ENCODE measurements around the gene PDE3A. TPM values are rescaled to one million over a fixed set of nuclear protein-coding genes. Genes with fewer than 3 reads are reported as not detected.

Gene PDE3A
- total RNA-seq, 1 experiment from 2014 or later: 2.8 TPM

DNA sequence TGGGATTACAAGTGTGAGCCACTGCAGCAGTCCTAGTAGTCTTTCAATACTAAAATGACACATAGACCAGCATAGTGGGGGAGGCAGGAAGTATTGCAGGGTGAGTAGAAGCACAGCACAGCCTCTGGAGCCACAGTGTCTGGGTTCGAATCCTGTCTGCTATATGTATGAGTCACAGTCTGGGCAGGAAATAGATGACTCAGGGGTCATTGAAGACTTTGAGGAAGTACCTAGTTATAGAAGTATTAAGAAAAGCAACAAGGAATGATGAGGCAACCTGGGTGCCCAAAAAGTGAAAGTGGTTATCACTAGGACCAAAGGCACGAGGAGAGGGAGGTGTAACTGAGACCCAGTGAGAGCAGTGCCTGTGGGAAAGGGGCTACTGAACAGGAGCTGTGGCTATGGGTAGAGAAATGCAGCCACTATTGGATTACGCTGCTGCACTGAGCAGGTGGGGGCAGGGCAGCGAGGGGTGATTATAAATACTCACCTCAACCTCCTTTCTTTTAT is 124.0 kb downstream of the PDE3A start (continued):
- no peak for TF ChIP-seq MAX (CRISPR knock-in tag; IDR thresholded peaks at IDR 0.05)
- TF ChIP-seq ETV6 (CRISPR knock-in tag; IDR thresholded peaks at IDR 0.05): no peak

GRCh38 chr12:20493934-20494333 is 125.6 kb downstream of the PDE3A start:
- ATAC-seq (no peak), DNase-seq (ENCODE audit: low spot score) (no peak)
- no peaks in the 10 kb centered on the region for H3K36me3 Mint-ChIP-seq
- H3K4me1 Mint-ChIP-seq: peaks cover 15% of the 10 kb centered on the region
- H3K4me3 Mint-ChIP-seq: no peak overlapping the region
- POLR2A ChIA-PET: no interaction called here
- CTCF ChIA-PET: no interaction called here
- TF ChIP-seq, protein P1, sequence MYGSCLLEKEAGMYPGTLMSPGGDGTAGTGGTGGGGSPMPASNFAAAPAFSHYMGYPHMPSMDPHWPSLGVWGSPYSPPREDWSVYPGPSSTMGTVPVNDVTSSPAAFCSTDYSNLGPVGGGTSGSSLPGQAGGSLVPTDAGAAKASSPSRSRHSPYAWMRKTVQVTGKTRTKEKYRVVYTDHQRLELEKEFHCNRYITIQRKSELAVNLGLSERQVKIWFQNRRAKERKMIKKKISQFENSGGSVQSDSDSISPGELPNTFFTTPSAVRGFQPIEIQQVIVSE (CRISPR knock-in tag; IDR thresholded peaks at IDR 0.05; ENCODE audit: borderline replicate concordance): no peak
- TF ChIP-seq ZNF671 (CRISPR knock-in tag; IDR thresholded peaks at IDR 0.05) (no peak), USF2 (CRISPR knock-in tag; IDR thresholded peaks at IDR 0.05) (no peak), PRRX2 (CRISPR knock-in tag; IDR thresholded peaks at IDR 0.05) (no peak), ZNF416 (CRISPR knock-in tag; IDR thresholded peaks at IDR 0.05) (no peak), ZNF121 (CRISPR knock-in tag; IDR thresholded peaks at IDR 0.05) (no peak), ZNF396 (CRISPR knock-in tag; IDR thresholded peaks at IDR 0.05; ENCODE audit: borderline replicate concordance) (no peak), GRHL2 (CRISPR knock-in tag; IDR thresholded peaks at IDR 0.05; ENCODE audit: insufficient replicate concordance, severe bottlenecking) (no peak), ZBTB21 (CRISPR knock-in tag; IDR thresholded peaks at IDR 0.05; ENCODE audit: borderline replicate concordance) (no peak), NR3C1 (CRISPR knock-in tag; conservative IDR thresholded peaks at IDR 0.05; ENCODE audit: low read depth) (no peak), ZSCAN18 (CRISPR knock-in tag; IDR thresholded peaks at IDR 0.05) (no peak), E2F1 (CRISPR knock-in tag; IDR thresholded peaks at IDR 0.05) (no peak), CTCF (IDR thresholded peaks at IDR 0.05) (no peak), FOXP4 (CRISPR knock-in tag; IDR thresholded peaks at IDR 0.05) (no peak), MLX (CRISPR knock-in tag; IDR thresholded peaks at IDR 0.05) (no peak)
- TF ChIP-seq, protein P2, sequence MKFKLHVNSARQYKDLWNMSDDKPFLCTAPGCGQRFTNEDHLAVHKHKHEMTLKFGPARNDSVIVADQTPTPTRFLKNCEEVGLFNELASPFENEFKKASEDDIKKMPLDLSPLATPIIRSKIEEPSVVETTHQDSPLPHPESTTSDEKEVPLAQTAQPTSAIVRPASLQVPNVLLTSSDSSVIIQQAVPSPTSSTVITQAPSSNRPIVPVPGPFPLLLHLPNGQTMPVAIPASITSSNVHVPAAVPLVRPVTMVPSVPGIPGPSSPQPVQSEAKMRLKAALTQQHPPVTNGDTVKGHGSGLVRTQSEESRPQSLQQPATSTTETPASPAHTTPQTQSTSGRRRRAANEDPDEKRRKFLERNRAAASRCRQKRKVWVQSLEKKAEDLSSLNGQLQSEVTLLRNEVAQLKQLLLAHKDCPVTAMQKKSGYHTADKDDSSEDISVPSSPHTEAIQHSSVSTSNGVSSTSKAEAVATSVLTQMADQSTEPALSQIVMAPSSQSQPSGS (CRISPR knock-in tag; IDR thresholded peaks at IDR 0.05; ENCODE audit: borderline replicate concordance, low read depth): no peak
- TF ChIP-seq, protein P3, sequence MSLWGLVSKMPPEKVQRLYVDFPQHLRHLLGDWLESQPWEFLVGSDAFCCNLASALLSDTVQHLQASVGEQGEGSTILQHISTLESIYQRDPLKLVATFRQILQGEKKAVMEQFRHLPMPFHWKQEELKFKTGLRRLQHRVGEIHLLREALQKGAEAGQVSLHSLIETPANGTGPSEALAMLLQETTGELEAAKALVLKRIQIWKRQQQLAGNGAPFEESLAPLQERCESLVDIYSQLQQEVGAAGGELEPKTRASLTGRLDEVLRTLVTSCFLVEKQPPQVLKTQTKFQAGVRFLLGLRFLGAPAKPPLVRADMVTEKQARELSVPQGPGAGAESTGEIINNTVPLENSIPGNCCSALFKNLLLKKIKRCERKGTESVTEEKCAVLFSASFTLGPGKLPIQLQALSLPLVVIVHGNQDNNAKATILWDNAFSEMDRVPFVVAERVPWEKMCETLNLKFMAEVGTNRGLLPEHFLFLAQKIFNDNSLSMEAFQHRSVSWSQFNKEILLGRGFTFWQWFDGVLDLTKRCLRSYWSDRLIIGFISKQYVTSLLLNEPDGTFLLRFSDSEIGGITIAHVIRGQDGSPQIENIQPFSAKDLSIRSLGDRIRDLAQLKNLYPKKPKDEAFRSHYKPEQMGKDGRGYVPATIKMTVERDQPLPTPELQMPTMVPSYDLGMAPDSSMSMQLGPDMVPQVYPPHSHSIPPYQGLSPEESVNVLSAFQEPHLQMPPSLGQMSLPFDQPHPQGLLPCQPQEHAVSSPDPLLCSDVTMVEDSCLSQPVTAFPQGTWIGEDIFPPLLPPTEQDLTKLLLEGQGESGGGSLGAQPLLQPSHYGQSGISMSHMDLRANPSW (CRISPR knock-in tag; conservative IDR thresholded peaks at IDR 0.05; ENCODE audit: low read depth): no peak
- H3K27ac Mint-ChIP-seq: no peak overlapping the region; the same call in 1 of the 2 replicates
- peaks cover 5% of the 10 kb centered on the region; the same call in 1 of the 2 replicates for H3K9me3 Mint-ChIP-seq
- H3K27me3 Mint-ChIP-seq (ENCODE audit: low read depth): no peaks in the 10 kb centered on the region
